GM19438 (cell line): Measurements from ENCODE around the gene MAD1L1.
"Not testable (repeated sequence)": the region's sequence is repeated elsewhere in the genome, so short reads cannot be mapped to it uniquely, and the experiment has no call there.

Experiments
- ATAC-seq: cut with Tn5 transposase; IDR thresholded peaks from one replicate; pipeline ENCODE4 v1.9.1; 2021; ENCODE audit warnings: low read depth; ENCODE audit not compliant: unreplicated experiment

Gene MAD1L1

GRCh38 chr7:1843271-1843861 lies 389.4 kb downstream of the MAD1L1 start:
- ATAC-seq = peak; percentile 29

GRCh38 chr7:1842321-1843221 lies 390.2 kb downstream of the MAD1L1 start:
- no peak for ATAC-seq

GRCh38 chr7:1841286-1842021 lies 391.3 kb downstream of the MAD1L1 start:
- not testable (repeated sequence) for ATAC-seq

GRCh38 chr7:1840744-1841143 lies 392.0 kb downstream of the MAD1L1 start:
- not testable (repeated sequence) for ATAC-seq

- no peak for ATAC-seq
Observed at GRCh38 chr7:1839701-1840100, 393.0 kb downstream of the MAD1L1 start.

- ATAC-seq = not testable (repeated sequence)
Observed at GRCh38 chr7:1838911-1839531, 393.7 kb downstream of the MAD1L1 start.

- not testable (repeated sequence) for ATAC-seq
Observed at GRCh38 chr7:1838544-1838872, 394.2 kb downstream of the MAD1L1 start.

- ATAC-seq = not testable (repeated sequence)
Observed at GRCh38 chr7:1837696-1838543, 394.8 kb downstream of the MAD1L1 start.

GRCh38 chr7:1831933-1832535 lies 400.7 kb downstream of the MAD1L1 start:
- not testable (repeated sequence) for ATAC-seq

GRCh38 chr7:1831471-1831870 lies 401.3 kb downstream of the MAD1L1 start:
- ATAC-seq = not testable (repeated sequence)

- ATAC-seq = not testable (repeated sequence)
Observed at GRCh38 chr7:1829668-1830067, 403.1 kb downstream of the MAD1L1 start.

GRCh38 chr7:1829111-1829510 lies 403.6 kb downstream of the MAD1L1 start:
- no peak for ATAC-seq

- ATAC-seq = not testable (repeated sequence)
Observed at GRCh38 chr7:1828170-1828569, 404.6 kb downstream of the MAD1L1 start.

GRCh38 chr7:1827521-1827981 lies 405.2 kb downstream of the MAD1L1 start:
- ATAC-seq = not testable (repeated sequence)

- not testable (repeated sequence) for ATAC-seq
Observed at GRCh38 chr7:1826931-1827330, 405.8 kb downstream of the MAD1L1 start.

GRCh38 chr7:1825897-1826741 lies 406.6 kb downstream of the MAD1L1 start:
- ATAC-seq = no peak

- not testable (repeated sequence) for ATAC-seq
Observed at GRCh38 chr7:1825647-1825896, 407.2 kb downstream of the MAD1L1 start.

- ATAC-seq = not testable (repeated sequence)
Observed at GRCh38 chr7:1824882-1825646, 407.7 kb downstream of the MAD1L1 start.
